Panc1 (cell line): ENCODE results near the gene MEIOSIN.

Experiments used
- POLR2AphosphoS5 ChIP-seq: IDR thresholded peaks from 2 replicates; pipeline ENCODE4 v1.6.1; 2012; ENCODE audit warnings: mild to moderate bottlenecking, low read depth, low read length, moderate library complexity
- SIN3A ChIP-seq: IDR thresholded peaks from 2 replicates; pipeline ENCODE4 v1.6.1; 2012; ENCODE audit warnings: low read depth, mild to moderate bottlenecking, low read length, moderate library complexity, borderline replicate concordance; ENCODE audit not compliant: insufficient read depth
- TCF7L2 ChIP-seq: IDR thresholded peaks from 2 replicates; pipeline ENCODE4 v1.6.1; 2011; ENCODE audit warnings: mild to moderate bottlenecking, low read depth, low read length, inconsistent platforms
- TF ChIP-seq, protein P1 (sequence below): fragments of 450-650 bp; IDR thresholded peaks from 2 replicates; pipeline ENCODE4 v1.5.1; 2017; ENCODE audit warnings: mild to moderate bottlenecking
- TF ChIP-seq, protein P2 (sequence below), 2 experiments: IDR thresholded peaks; 2 replicates each; pipeline ENCODE4 v1.6.1; 2011 to 2012; ENCODE audit warnings: low read depth in 2 of 2, control low read depth in 1 of 2, low read length in 1 of 2, mild to moderate bottlenecking in 1 of 2, moderate library complexity in 1 of 2; ENCODE audit not compliant: insufficient read depth in 1 of 2

DNA sequence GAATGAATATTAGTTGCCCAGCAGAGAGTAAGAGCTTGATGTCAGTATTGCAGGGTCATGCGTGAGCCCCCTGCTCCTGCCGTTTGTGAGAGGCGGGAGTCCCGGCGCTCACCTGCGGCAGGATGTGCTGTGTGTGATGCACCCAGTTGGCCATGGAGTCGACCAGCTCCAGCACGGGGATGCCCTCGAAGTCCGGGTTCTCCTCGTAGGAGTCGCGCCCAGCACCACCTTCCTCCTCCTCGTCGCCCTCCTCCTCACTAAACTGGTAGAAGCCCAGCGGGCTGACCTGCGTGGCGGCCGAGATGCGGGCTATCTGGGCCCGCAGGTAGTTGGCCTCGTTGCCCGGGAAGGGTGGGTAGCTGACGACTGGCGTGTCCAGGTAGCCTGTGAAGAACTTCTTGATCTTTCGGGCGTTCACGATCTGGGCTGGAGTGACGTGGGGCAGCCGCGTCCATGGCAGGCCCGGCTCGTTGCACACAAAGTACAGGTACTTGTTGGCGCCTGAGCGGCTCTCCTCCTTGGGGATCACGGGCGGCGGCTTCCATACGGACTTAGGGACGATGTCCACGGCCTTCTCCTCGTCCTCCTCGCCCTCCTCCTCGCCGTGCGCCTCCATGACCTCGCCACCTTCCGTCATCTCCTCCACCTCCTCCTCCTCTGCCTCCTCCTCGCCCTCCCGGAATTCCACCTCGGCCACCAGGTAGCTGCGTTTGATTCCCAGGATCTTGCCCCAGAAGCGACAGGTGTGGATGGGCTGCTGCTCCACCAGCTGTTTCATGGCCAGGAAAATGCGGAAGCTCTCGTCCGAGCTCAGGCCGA lies 71.1 kb downstream of the MEIOSIN start:
- TF ChIP-seq, protein P1, sequence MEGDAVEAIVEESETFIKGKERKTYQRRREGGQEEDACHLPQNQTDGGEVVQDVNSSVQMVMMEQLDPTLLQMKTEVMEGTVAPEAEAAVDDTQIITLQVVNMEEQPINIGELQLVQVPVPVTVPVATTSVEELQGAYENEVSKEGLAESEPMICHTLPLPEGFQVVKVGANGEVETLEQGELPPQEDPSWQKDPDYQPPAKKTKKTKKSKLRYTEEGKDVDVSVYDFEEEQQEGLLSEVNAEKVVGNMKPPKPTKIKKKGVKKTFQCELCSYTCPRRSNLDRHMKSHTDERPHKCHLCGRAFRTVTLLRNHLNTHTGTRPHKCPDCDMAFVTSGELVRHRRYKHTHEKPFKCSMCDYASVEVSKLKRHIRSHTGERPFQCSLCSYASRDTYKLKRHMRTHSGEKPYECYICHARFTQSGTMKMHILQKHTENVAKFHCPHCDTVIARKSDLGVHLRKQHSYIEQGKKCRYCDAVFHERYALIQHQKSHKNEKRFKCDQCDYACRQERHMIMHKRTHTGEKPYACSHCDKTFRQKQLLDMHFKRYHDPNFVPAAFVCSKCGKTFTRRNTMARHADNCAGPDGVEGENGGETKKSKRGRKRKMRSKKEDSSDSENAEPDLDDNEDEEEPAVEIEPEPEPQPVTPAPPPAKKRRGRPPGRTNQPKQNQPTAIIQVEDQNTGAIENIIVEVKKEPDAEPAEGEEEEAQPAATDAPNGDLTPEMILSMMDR = no peak
- TF ChIP-seq SIN3A (no peak), TCF7L2 (no peak), POLR2AphosphoS5 (no peak)
- TF ChIP-seq, protein P2, sequence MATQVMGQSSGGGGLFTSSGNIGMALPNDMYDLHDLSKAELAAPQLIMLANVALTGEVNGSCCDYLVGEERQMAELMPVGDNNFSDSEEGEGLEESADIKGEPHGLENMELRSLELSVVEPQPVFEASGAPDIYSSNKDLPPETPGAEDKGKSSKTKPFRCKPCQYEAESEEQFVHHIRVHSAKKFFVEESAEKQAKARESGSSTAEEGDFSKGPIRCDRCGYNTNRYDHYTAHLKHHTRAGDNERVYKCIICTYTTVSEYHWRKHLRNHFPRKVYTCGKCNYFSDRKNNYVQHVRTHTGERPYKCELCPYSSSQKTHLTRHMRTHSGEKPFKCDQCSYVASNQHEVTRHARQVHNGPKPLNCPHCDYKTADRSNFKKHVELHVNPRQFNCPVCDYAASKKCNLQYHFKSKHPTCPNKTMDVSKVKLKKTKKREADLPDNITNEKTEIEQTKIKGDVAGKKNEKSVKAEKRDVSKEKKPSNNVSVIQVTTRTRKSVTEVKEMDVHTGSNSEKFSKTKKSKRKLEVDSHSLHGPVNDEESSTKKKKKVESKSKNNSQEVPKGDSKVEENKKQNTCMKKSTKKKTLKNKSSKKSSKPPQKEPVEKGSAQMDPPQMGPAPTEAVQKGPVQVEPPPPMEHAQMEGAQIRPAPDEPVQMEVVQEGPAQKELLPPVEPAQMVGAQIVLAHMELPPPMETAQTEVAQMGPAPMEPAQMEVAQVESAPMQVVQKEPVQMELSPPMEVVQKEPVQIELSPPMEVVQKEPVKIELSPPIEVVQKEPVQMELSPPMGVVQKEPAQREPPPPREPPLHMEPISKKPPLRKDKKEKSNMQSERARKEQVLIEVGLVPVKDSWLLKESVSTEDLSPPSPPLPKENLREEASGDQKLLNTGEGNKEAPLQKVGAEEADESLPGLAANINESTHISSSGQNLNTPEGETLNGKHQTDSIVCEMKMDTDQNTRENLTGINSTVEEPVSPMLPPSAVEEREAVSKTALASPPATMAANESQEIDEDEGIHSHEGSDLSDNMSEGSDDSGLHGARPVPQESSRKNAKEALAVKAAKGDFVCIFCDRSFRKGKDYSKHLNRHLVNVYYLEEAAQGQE (IDR thresholded peaks at IDR 0.05; ENCODE audit: insufficient read depth in 1 of 2, low read depth in 2 of 2, low read length in 1 of 2) = no peak
